Activated T-cell treated with anti-CD3 and anti-CD28 coated beads, Interleukin-2, amount 50 U/mL, for 4 hours (primary cell): ENCODE results near the gene DDAH2. TPM values are rescaled to one million over a fixed set of nuclear protein-coding genes. Genes with fewer than 3 reads are reported as not detected.

Source experiments
- ATAC-seq, 2 donors: fragments of 200-7000 bp; cut with Tn5 transposase; one replicate each; pipeline ENCODE4 v1.10.0; 2021
- DNase-seq: peaks from one replicate; pipeline ENCODE4 v3.0.0-alpha.2; 2020
- H3K27me3 Mint-ChIP-seq: one replicate; pipeline ENCODE4 v1.8.0; 2021; ENCODE audit warnings: low read depth, mixed read lengths
- H3K36me3 Mint-ChIP-seq: one replicate; pipeline ENCODE4 v1.8.0; 2022; ENCODE audit warnings: mixed read lengths; ENCODE audit not compliant: insufficient read depth
- H3K4me1 Mint-ChIP-seq: one replicate; pipeline ENCODE4 v1.8.0; 2021; ENCODE audit warnings: low read depth, mixed read lengths
- H3K4me3 Mint-ChIP-seq: one replicate; pipeline ENCODE4 v1.8.0; 2021; ENCODE audit warnings: mild to moderate bottlenecking, moderate library complexity, mixed read lengths
- H3K9me3 Mint-ChIP-seq: one replicate; pipeline ENCODE4 v1.8.0; 2021; ENCODE audit warnings: mixed read lengths
- total RNA-seq, 3 donors: library from RNA; stranded (reverse); gene quantifications; one replicate each; pipeline ENCODE4 v1.2.1, GENCODE V29; 2021

Gene DDAH2
- total RNA-seq, 3 donors from 2014 or later, result 3.4 to 3.9 (median 3.5) TPM

DNA sequence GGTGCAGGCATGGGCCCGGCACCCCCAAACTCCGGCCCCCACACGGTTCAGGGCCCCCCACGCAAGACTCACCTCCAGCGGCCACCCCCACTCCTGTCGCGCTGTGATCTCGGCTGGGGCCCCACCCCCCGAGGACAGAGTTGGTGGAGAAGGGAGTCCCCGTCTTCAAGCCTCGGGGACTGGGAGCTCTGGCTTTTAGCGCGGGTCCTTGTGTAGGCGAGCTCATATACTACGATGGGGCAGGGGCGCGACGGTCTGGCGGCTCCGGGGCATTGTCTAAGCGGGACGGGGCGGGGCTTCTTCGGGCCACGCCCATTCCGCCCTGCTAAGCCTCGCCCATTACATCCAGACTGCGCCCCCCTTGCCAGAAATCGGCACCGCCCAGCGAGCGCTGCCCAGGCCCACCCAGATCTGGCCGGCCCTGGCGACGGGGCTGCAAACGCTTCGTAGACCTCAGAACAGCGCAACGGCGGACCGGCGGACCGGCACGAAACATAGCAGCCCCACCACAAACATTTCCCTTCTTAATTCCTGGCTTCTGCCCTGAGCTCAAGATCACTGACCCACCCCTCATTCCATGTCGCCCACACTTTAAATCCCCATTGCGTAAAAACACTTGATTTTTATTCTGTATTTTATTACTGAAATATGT, 1.0 kb upstream of the DDAH2 start:
- no peaks in the 10 kb centered on the region for H3K9me3 Mint-ChIP-seq
- H3K4me3 Mint-ChIP-seq, result peak overlapping the region; percentile 94
- peaks cover 62% of the 10 kb centered on the region for H3K4me1 Mint-ChIP-seq
- peak; percentile 58 for DNase-seq
- peak; percentile 61 for ATAC-seq
- H3K36me3 Mint-ChIP-seq, result peaks cover 22% of the 10 kb centered on the region
- H3K27me3 Mint-ChIP-seq, result no peaks in the 10 kb centered on the region

DNA sequence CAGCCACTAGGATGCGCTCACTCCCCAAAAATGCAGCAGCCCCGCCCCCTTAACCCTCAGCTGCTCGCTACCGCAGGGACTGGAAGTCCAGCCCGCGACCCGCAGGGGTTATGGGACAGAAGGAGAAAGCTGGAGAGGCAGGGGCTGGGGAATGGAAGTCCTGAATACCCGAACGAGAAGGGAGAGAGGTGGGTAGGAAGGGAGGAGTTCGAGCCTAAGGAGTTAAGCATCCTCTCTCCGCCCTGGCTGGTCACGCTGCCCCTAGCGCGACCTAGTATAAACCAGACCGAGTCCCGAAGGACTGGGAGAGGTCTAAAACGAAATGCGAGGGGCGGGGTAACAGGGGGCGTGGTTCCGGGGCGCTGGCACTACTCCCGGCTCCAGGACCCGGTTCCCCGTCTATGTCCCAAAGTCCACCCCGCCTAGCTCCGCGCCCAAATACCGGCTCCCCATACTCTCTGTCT, 448 bp upstream of the DDAH2 start:
- peaks cover 61% of the 10 kb centered on the region for H3K4me1 Mint-ChIP-seq

DNA sequence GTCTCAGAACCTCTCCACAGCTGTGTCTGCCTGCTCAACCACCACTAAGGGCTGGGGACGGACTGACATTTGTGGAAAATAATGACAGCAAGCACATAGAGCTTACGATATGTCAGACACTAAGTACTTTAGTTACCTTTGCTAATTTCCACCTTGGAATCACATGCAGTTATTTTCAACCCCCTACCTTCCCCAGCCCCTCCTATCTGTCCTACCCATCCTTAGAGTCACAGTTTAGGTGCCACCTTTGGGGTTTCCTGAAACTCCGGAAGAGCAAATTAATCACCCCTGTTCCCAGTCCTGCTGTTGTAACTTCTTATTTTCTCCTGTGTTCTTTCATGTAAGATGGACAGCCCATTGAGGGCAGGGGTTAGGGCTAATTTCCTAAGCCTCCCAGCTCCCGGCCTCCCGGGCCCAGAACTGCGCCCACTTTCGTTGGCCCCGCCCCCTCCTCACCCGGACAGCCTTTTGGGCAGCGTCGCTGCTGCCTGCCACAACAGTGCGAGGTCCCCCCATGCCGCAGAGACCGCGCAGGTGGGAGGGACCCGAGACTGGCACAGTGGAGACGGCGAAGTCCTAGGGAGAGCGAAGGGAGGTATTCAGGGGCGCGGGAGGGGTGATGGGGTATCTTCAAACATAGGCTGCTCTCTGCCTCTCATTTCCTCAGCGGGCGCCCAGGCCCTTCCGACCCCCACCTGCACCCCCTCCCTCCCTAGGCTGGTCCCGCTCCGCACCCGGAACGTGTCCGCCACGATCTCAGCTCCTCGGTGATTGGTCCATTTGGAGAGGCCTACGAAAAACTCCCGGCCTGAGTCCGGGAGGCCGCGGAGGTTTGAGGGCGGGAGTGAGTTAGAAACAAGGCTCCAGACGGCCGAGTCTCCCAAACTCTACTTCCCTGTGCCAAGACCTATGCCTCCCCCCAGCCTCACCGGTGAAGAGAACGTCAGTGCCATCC, 1.1 kb downstream of the DDAH2 start:
- ATAC-seq (no peak), DNase-seq (no peak)
- Mint-ChIP-seq H3K4me1 (peaks cover 49% of the 10 kb centered on the region), H3K27me3 (no peaks in the 10 kb centered on the region), H3K36me3 (peaks cover 14% of the 10 kb centered on the region), H3K4me3 (peak overlapping the region; percentile 53), H3K9me3 (no peaks in the 10 kb centered on the region)

More for the DNA sequence above, 448 bp upstream of the DDAH2 start:
- ATAC-seq (peak; percentile 75 to 77), DNase-seq (peak; percentile 80)
- Mint-ChIP-seq H3K36me3 (peaks cover 22% of the 10 kb centered on the region), H3K4me3 (peak overlapping the region; percentile 94), H3K27me3 (no peaks in the 10 kb centered on the region), H3K9me3 (no peaks in the 10 kb centered on the region)

DNA sequence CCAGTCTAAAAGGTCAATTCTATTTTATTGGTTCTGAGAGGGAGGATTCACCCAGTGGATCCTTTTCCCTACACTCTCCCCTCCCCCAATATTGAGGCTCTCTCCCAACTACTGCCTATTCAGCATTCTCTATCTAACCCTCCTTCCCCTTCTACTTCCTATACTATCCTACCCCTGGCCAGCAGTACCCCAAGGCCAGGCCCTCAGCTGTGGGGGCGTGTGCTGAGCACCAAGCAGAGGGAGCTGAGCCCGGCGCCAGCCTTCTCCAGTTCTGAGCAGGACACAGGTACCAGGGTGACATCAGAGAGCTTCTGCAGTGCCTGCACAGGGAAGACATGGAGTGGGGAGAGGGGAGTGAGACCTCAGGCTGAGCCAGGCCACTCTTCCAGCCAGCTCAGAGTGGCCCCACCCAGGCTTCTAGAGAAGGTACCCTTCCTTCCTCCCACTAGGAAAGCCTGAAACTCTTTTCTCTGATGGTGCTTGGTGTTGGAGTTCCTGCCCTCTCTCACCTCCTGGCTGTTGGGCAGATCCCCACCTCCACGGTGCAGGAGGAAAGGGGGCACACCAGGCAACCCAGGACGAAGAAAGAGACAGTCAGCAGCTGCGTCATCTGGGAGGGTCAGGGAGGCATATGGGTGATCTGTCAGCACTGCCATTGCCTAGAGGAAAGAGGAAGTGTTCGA, 1.9 kb downstream of the DDAH2 start:
- Mint-ChIP-seq H3K4me3 (peak overlapping the region; percentile 53), H3K27me3 (no peaks in the 10 kb centered on the region), H3K9me3 (no peaks in the 10 kb centered on the region), H3K36me3 (peaks cover 11% of the 10 kb centered on the region), H3K4me1 (peaks cover 48% of the 10 kb centered on the region)
- no peak for ATAC-seq
- DNase-seq, result no peak

DNA sequence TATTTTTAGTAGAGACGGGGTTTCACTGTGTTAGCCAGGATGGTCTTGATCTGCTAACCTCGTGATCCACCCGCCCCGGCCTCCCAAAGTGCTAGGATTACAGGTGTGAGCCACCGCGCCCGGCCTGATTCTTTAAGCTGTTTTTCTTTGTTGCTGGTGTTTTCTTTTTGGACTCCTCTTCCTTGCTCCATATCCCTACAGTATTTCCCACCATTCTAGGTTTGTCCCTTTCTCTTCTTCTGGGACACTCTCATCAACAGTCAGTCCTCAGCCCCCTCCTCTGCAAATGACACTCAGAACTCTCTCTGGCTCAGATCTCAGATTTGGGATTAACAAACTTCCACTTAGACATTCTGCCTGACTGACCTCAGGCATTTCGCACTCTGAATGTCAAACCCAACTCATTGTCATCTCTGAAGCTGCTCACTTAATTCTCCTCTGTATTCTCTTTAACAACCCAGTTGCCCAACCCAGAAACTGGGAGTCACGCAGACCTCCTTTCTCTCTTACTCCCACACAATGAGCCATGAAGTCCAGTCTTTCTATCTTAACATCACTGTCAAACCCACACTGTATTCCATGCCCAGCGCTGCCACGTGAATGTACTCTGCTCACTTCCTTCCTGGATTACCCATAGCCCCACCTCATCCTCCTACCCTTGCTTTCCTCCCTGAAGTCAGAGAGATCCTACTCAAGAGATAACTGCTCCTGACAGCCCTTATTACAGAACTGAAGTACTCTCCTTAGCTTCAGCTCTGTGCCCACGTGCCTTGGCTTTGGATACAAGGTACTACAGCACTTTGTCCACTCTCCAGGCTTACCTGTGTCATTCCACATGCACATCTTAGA, 3.4 kb downstream of the DDAH2 start:
- H3K4me1 Mint-ChIP-seq, result peaks cover 45% of the 10 kb centered on the region
- H3K9me3 Mint-ChIP-seq, result no peaks in the 10 kb centered on the region
- no peak overlapping the region for H3K4me3 Mint-ChIP-seq
- peaks cover 4% of the 10 kb centered on the region for H3K36me3 Mint-ChIP-seq
- H3K27me3 Mint-ChIP-seq, result no peaks in the 10 kb centered on the region
- DNase-seq (no peak), ATAC-seq (no peak)

DNA sequence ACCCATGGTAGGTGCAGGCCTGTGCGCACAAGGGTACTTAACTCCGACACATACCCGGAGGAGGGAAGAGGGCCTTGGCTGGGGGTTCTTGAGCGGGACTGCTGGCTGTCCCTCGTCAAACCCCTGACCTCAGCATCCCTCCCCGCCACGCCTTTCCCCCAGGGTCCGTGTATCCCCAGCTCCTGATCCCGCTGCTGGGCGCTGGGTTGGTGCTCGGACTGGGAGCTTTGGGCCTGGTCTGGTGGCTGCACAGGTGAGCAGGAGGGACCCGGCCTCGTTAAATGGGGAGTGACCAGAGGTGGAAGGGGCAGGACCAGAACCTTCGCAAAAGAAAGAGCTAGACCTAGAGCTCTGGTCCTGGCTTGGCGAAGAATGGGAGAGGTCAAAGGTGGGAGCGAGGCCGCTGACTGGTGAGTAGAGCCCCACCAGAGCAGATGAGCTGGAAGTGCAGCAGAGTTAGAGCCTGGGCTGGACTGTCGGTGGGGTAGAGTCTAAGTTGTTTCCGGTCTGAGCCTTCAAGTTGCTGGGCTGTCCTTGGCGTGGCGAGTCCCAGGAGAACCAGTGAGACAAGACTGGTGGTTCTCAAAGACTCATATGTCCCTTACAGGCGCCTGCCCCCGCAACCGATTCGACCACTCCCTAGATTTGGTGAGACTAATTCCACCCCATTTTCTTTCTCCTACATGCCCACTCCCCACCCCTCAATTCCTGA, 5.0 kb downstream of the DDAH2 start:
- Mint-ChIP-seq H3K4me3 (no peak overlapping the region), H3K9me3 (no peaks in the 10 kb centered on the region), H3K27me3 (no peaks in the 10 kb centered on the region), H3K4me1 (peaks cover 35% of the 10 kb centered on the region), H3K36me3 (peaks cover 4% of the 10 kb centered on the region)
- ATAC-seq (no peak), DNase-seq (no peak)

DNA sequence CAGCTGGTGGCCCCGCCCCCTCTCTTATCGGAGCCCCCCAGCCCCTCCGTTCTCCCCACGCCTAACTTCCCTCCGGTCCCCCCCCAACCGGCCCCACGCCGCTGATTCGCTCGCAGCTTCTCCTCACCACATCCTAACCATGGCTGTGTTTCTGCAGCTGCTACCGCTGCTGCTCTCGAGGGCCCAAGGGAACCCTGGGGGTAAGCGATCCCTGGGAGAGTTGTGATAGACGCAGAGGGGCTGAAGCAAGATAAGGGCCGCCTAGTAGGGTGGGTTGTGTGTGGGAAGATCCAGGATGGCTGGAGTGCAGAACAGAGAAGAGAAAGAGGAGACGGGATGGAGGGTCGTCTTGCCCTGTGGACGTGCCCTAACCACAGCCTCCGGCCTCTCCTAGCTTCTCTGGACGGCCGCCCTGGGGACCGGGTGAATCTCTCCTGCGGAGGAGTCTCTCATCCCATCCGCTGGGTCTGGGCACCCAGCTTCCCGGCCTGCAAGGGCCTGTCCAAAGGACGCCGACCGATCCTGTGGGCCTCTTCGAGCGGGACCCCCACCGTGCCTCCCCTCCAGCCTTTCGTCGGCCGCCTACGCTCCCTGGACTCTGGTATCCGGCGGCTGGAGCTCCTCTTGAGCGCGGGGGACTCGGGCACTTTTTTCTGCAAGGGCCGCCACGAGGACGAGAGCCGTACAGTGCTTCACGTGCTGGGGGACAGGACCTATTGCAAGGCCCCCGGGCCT, 5.7 kb downstream of the DDAH2 start, which contains the start of gene MPIG6B:
Gene MPIG6B (plus strand): TSS at position 129 of the 735 bp plus-strand sequence. CDS start 11 bp downstream, at position 140.
- Mint-ChIP-seq H3K9me3 (no peaks in the 10 kb centered on the region), H3K4me1 (peaks cover 28% of the 10 kb centered on the region), H3K4me3 (no peak within 1 kb of the TSS), H3K27me3 (no peaks in the 10 kb centered on the region), H3K36me3 (peaks cover 4% of the 10 kb centered on the region)
- ATAC-seq, result peak in 1 of 2 donors; percentile 44
- no peak for DNase-seq

DNA sequence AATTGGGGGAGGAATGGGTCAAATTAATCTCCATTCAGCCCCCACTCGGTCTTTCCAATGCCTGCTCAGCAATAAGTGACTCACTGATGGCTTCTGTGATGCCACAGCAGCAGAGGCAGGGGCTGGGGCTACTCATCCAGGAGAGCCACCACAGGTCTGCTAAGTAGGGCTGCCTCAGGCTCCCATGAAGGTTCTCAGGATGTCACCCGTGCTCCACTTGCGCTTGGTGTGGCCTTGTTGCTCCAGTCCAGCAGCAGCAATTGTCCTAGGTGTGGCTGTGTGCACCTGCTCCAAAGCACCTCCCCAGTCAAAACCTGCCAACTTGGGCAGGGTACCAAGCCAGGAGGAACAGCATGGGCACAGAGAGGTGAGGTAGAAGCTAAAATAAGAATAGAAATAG, 6.9 kb downstream of the DDAH2 start:
- H3K4me1 Mint-ChIP-seq, result peaks cover 18% of the 10 kb centered on the region
- no peaks in the 10 kb centered on the region for H3K9me3 Mint-ChIP-seq
- ATAC-seq (no peak), DNase-seq (no peak)
- no peak overlapping the region for H3K4me3 Mint-ChIP-seq
- no peaks in the 10 kb centered on the region for H3K27me3 Mint-ChIP-seq
- peaks cover 4% of the 10 kb centered on the region for H3K36me3 Mint-ChIP-seq

DNA sequence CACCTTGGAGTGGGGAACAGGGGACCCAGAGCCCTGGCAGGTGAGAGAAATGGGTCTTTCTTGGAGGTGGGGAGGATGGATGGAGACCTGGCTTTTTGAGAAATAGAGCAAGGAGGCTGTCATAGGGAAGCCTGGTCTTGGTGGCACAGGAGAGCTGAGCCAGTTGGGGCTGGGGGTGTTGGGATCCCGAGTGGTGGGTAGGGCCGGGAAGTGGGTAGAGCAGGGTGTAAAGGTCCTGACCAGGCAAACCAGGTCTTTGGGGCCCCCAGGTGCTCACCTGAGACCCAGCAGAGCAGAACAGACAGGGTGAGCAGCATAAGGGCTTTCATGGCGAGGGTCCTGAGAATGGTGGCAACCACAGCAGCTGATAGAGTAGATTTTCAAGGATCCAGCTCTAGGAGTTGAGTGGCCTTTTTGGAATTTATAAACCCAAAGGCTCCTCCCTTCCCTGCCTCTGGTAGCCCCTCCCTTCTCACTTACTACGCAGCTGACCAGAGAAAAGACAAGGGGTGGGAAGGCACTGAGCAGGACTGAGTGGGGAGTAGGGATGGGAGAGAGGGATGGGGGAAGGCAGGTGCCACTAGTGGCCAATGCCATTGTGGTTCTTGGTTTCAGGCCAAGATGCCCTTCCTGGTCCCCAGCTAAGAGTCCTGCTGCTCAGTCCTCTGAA, 7.6 kb downstream of the DDAH2 start, which contains the start of gene LY6G6C:
Gene LY6G6C (minus strand): TSS at position 396 of the 670 bp plus-strand sequence. CDS start 67 bp downstream, at position 329.
- H3K4me1 Mint-ChIP-seq, result peaks cover 12% of the 10 kb centered on the region
- H3K4me3 Mint-ChIP-seq, result no peak within 1 kb of the TSS
- H3K36me3 Mint-ChIP-seq, result peaks cover 4% of the 10 kb centered on the region
- no peak for DNase-seq
- ATAC-seq, result no peak
- H3K9me3 Mint-ChIP-seq, result no peaks in the 10 kb centered on the region
- no peaks in the 10 kb centered on the region for H3K27me3 Mint-ChIP-seq

DNA sequence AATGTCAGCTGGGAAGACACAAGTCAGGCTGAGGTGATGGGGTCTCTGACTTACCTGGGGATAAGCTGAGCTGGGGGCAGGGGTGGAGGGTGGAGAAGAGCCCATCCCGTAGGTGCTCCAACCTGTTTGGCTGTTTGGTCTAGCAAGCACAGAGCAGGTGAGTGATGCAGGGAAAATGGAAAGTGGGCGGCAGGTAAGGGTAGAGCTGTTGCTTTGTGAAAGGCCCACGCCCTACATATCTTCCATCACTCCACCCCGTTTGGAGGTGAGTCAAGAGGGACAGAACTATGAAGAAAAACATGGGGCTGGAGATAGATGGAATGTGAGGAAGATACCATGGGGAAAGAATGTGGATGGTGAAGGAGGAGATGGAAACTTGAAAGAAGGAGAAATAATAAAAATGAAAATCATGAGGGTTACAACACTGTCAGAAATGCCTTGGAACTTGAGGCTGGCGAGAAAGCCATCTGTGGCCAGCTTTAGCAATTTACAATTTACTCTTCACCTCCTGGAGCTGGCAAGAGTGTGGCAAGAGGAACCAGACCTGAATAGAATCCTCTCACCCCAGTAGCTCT, 8.8 kb downstream of the DDAH2 start:
- Mint-ChIP-seq H3K4me3 (no peak overlapping the region), H3K4me1 (peaks cover 2% of the 10 kb centered on the region), H3K36me3 (no peaks in the 10 kb centered on the region), H3K9me3 (no peaks in the 10 kb centered on the region), H3K27me3 (no peaks in the 10 kb centered on the region)
- DNase-seq (no peak), ATAC-seq (no peak)

DNA sequence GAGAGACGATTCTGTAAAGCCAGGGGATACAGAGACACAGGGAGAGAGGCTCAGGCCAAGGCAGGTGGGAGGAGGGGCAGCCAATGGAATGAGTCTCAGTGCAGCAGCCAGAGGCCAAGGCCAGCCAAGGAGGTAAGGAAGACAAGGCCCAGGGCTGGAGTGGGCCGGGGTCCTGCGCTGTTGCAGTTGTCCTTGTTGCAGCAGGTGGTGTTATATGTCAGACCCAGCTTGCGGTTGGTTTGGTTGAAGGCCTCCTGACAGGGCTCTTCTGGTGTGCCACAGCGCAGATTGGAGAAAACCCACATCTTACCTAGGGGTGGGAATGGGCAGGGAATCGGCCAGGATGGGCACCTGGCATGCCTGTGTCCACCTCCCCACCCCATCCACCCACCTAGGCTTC, 10.1 kb downstream of the DDAH2 start:
- H3K4me1 Mint-ChIP-seq, result peaks cover 2% of the 10 kb centered on the region
- no peak for ATAC-seq
- H3K36me3 Mint-ChIP-seq, result no peaks in the 10 kb centered on the region
- H3K9me3 Mint-ChIP-seq, result no peaks in the 10 kb centered on the region
- DNase-seq, result no peak
- no peaks in the 10 kb centered on the region for H3K27me3 Mint-ChIP-seq
- no peak overlapping the region for H3K4me3 Mint-ChIP-seq

DNA sequence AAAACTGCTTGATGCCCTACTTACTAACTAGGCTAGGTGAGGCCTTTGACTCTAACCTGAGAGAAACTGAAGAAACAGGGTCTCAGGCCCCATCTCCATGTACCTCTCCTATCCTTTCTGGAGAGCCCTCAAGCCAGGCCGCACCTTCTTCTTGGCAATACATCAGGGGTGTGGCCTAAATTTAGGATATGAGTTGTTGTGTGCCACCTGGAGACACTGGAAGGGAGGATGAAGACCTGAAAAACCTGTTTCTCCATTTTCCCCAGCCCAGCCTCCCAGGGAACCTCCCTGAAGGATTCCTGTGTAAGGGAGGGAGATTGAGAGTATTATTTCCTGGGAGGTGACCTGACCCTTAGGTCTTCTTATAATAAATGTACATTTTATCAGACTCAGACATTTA, 10.8 kb downstream of the DDAH2 start:
- ATAC-seq, result no peak
- H3K9me3 Mint-ChIP-seq, result no peaks in the 10 kb centered on the region
- no peaks in the 10 kb centered on the region for H3K27me3 Mint-ChIP-seq
- DNase-seq, result no peak
- no peak overlapping the region for H3K4me3 Mint-ChIP-seq
- H3K4me1 Mint-ChIP-seq, result peaks cover 1% of the 10 kb centered on the region
- no peaks in the 10 kb centered on the region for H3K36me3 Mint-ChIP-seq
